ENCODE data around the gene TATDN2.

- TF ChIP-seq POLR2A (IDR thresholded peaks at IDR 0.05; ENCODE audit: low read depth, low read length) (no peak), CTCF (IDR thresholded peaks at IDR 0.05; ENCODE audit: extremely low read depth in 1 of 2, insufficient read depth in 1 of 2, low read depth in 1 of 2, low read length in 2 of 2) (peak; percentile 76 to 88), EZH2 (IDR thresholded peaks at IDR 0.05; ENCODE audit: borderline replicate concordance, low read depth, low read length, severe bottlenecking) (no peak)
Measured at GRCh38 chr3:10224794-10225665, 23.2 kb upstream of the TATDN2 start.
